Stimulated activated CD4-positive, alpha-beta T cell treated with anti-CD3 and anti-CD28 coated beads, Interleukin-12 subunit alpha, Interleukin-12 subunit beta, amount 100 ng/mL, for 48 hours (primary cell): Measurements from ENCODE around the gene CNMD.
"Not testable (repeated sequence)": the region's sequence is repeated elsewhere in the genome, so short reads cannot be mapped to it uniquely, and the experiment has no call there.

ENCODE experiments used
- DNase-seq, 3 donors: peaks; one replicate each; pipeline ENCODE4 v3.0.0-alpha.2; 2020; ENCODE audit warnings: low read depth in 2 of 3, low spot score in 1 of 3

Gene CNMD

GRCh38 chr13:52744842-52745375 is 5.3 kb upstream of the CNMD start:
- DNase-seq, result no peak

- no peak for DNase-seq
Measured at GRCh38 chr13:52743988-52744387, 4.4 kb upstream of the CNMD start.

- no peak for DNase-seq
Measured at GRCh38 chr13:52743569-52743968, 3.9 kb upstream of the CNMD start.

- DNase-seq, result no peak
Measured at GRCh38 chr13:52738719-52739467, 727 bp downstream of the CNMD start.

GRCh38 chr13:52737965-52738364 is 1.7 kb downstream of the CNMD start:
- no peak for DNase-seq

GRCh38 chr13:52737451-52737850 is 2.2 kb downstream of the CNMD start:
- no peak for DNase-seq

- DNase-seq, result no peak
Measured at GRCh38 chr13:52736891-52737290, 2.7 kb downstream of the CNMD start.

- DNase-seq, result no peak
Measured at GRCh38 chr13:52734075-52734623, 5.5 kb downstream of the CNMD start.

GRCh38 chr13:52726258-52726657 is 13.4 kb downstream of the CNMD start:
- no peak for DNase-seq

- no peak for DNase-seq
Measured at GRCh38 chr13:52725302-52725701, 14.3 kb downstream of the CNMD start.

GRCh38 chr13:52723181-52723580 is 16.4 kb downstream of the CNMD start:
- DNase-seq, result no peak

- not testable (repeated sequence) for DNase-seq
Measured at GRCh38 chr13:52721356-52721755, 18.3 kb downstream of the CNMD start.

GRCh38 chr13:52720904-52721303 is 18.7 kb downstream of the CNMD start:
- not testable (repeated sequence) for DNase-seq

GRCh38 chr13:52713894-52714293 is 25.7 kb downstream of the CNMD start:
- DNase-seq, result no peak

GRCh38 chr13:52712385-52712784 is 27.2 kb downstream of the CNMD start:
- no peak for DNase-seq

GRCh38 chr13:52711286-52711685 is 28.3 kb downstream of the CNMD start:
- DNase-seq, result no peak

- DNase-seq, result not testable (repeated sequence)
Measured at GRCh38 chr13:52708266-52708665, 31.4 kb downstream of the CNMD start.

GRCh38 chr13:52707375-52707774 is 32.2 kb downstream of the CNMD start:
- no peak for DNase-seq

GRCh38 chr13:52706081-52706480 is 33.5 kb downstream of the CNMD start:
- DNase-seq, result no peak

GRCh38 chr13:52703482-52703881 is 36.1 kb downstream of the CNMD start:
- no peak for DNase-seq

GRCh38 chr13:52701728-52702465 is 37.7 kb downstream of the CNMD start:
- no peak for DNase-seq

- DNase-seq, result no peak
Measured at GRCh38 chr13:52696566-52696965, 43.1 kb downstream of the CNMD start.
